GM18511 (cell line): ENCODE data around the gene KRTAP2-3.
"Not testable (repeated sequence)": the region's sequence is repeated elsewhere in the genome, so short reads cannot be mapped to it uniquely, and the experiment has no call there.

Experiments used
- ATAC-seq: cut with Tn5 transposase; IDR thresholded peaks from one replicate; pipeline ENCODE4 v1.9.1; 2021; ENCODE audit warnings: mild to moderate bottlenecking, moderate library complexity; ENCODE audit not compliant: unreplicated experiment

Gene KRTAP2-3

GRCh38 chr17:41069031-41069430 is 9.1 kb upstream of the KRTAP2-3 start:
- no peak for ATAC-seq

GRCh38 chr17:41067281-41067680 is 7.4 kb upstream of the KRTAP2-3 start:
- no peak for ATAC-seq

GRCh38 chr17:41065829-41066624 is 6.1 kb upstream of the KRTAP2-3 start, which contains the start of gene KRTAP2-4:
Gene KRTAP2-4, minus strand, starts transcription at chr17:41065879. Its CDS starts 34 bp downstream, at chr17:41065845.
- no peak for ATAC-seq

- ATAC-seq, result not testable (repeated sequence)
Observed at GRCh38 chr17:41065016-41065689, 5.2 kb upstream of the KRTAP2-3 start.

GRCh38 chr17:41064301-41064700 is 4.4 kb upstream of the KRTAP2-3 start:
- no peak for ATAC-seq

GRCh38 chr17:41063449-41063848 is 3.5 kb upstream of the KRTAP2-3 start:
- ATAC-seq, result no peak

GRCh38 chr17:41061964-41062363 is 2.0 kb upstream of the KRTAP2-3 start:
- ATAC-seq, result no peak

GRCh38 chr17:41059276-41060051 is 450 bp downstream of the KRTAP2-3 start:
- ATAC-seq, result not testable (repeated sequence)

- ATAC-seq, result no peak
Observed at GRCh38 chr17:41058741-41059140, 1.2 kb downstream of the KRTAP2-3 start.

GRCh38 chr17:41057547-41057946 is 2.4 kb downstream of the KRTAP2-3 start:
- no peak for ATAC-seq

- ATAC-seq, result not testable (repeated sequence)
Observed at GRCh38 chr17:41055130-41055529, 4.8 kb downstream of the KRTAP2-3 start, which contains the start of gene KRTAP2-2. Gene KRTAP2-2, minus strand, starts transcription at chr17:41055230. Its CDS starts 19 bp downstream, at chr17:41055211.

GRCh38 chr17:41054556-41054955 is 5.4 kb downstream of the KRTAP2-3 start:
- not testable (repeated sequence) for ATAC-seq

- ATAC-seq, result no peak
Observed at GRCh38 chr17:41054025-41054424, 5.9 kb downstream of the KRTAP2-3 start.

- no peak for ATAC-seq
Observed at GRCh38 chr17:41052566-41052965, 7.3 kb downstream of the KRTAP2-3 start.

- ATAC-seq, result no peak
Observed at GRCh38 chr17:41049110-41049509, 10.8 kb downstream of the KRTAP2-3 start.

- ATAC-seq, result no peak
Observed at GRCh38 chr17:41048441-41048840, 11.5 kb downstream of the KRTAP2-3 start.

GRCh38 chr17:41046735-41047465 is 13.0 kb downstream of the KRTAP2-3 start, which contains the start of gene KRTAP2-1:
Gene KRTAP2-1, minus strand, starts transcription at chr17:41047316. Its CDS starts 49 bp downstream, at chr17:41047267.
- not testable (repeated sequence) for ATAC-seq

GRCh38 chr17:41042953-41043352 is 17.0 kb downstream of the KRTAP2-3 start:
- ATAC-seq, result no peak

- not testable (repeated sequence) for ATAC-seq
Observed at GRCh38 chr17:41040783-41041571, 18.9 kb downstream of the KRTAP2-3 start, which contains the start of gene KRTAP1-1. Gene KRTAP1-1, minus strand, starts transcription at chr17:41041450. Its CDS starts 53 bp downstream, at chr17:41041397.
